ENCODE measurements around the gene SLC9A3. TPM values are rescaled to one million over a fixed set of nuclear protein-coding genes. Genes with fewer than 3 reads are reported as not detected.

Gene SLC9A3
- total and polyA plus RNA-seq, 2 of the 13 experiments (the other 11 are each of a cell fraction or from before 2014, with no cell fraction given): 1.5 to 1.8 TPM

- TF ChIP-seq, protein P1, sequence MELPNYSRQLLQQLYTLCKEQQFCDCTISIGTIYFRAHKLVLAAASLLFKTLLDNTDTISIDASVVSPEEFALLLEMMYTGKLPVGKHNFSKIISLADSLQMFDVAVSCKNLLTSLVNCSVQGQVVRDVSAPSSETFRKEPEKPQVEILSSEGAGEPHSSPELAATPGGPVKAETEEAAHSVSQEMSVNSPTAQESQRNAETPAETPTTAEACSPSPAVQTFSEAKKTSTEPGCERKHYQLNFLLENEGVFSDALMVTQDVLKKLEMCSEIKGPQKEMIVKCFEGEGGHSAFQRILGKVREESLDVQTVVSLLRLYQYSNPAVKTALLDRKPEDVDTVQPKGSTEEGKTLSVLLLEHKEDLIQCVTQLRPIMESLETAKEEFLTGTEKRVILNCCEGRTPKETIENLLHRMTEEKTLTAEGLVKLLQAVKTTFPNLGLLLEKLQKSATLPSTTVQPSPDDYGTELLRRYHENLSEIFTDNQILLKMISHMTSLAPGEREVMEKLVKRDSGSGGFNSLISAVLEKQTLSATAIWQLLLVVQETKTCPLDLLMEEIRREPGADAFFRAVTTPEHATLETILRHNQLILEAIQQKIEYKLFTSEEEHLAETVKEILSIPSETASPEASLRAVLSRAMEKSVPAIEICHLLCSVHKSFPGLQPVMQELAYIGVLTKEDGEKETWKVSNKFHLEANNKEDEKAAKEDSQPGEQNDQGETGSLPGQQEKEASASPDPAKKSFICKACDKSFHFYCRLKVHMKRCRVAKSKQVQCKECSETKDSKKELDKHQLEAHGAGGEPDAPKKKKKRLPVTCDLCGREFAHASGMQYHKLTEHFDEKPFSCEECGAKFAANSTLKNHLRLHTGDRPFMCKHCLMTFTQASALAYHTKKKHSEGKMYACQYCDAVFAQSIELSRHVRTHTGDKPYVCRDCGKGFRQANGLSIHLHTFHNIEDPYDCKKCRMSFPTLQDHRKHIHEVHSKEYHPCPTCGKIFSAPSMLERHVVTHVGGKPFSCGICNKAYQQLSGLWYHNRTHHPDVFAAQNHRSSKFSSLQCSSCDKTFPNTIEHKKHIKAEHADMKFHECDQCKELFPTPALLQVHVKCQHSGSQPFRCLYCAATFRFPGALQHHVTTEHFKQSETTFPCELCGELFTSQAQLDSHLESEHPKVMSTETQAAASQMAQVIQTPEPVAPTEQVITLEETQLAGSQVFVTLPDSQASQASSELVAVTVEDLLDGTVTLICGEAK (IDR thresholded peaks at IDR 0.05): peak; percentile 74
- TF ChIP-seq, protein P1 (CRISPR knock-in tag; IDR thresholded peaks at IDR 0.05): no peak
- peak; percentile 82 for TF ChIP-seq ZFY (CRISPR knock-in tag; IDR thresholded peaks at IDR 0.05)
- TF ChIP-seq KDM5A (IDR thresholded peaks at IDR 0.05; ENCODE audit: borderline replicate concordance, low read length): peak; percentile 41; the same call in 1 of the 2 replicates
- TF ChIP-seq HIVEP1 (CRISPR knock-in tag; IDR thresholded peaks at IDR 0.05): peak; percentile 27; the same call in 1 of the 2 replicates
- peak; percentile 57 for TF ChIP-seq ASH2L (IDR thresholded peaks at IDR 0.05; ENCODE audit: insufficient read length, low read depth, low read length)
- no peak for TF ChIP-seq RFX1 (IDR thresholded peaks at IDR 0.05)
- peak; percentile 40; the same call in 1 of the 2 replicates for TF ChIP-seq ZBTB7B (CRISPR knock-in tag; IDR thresholded peaks at IDR 0.05)
- peak; percentile 48 for TF ChIP-seq ZNF546 (CRISPR knock-in tag; conservative IDR thresholded peaks at IDR 0.05)
- TF ChIP-seq, protein P2, sequence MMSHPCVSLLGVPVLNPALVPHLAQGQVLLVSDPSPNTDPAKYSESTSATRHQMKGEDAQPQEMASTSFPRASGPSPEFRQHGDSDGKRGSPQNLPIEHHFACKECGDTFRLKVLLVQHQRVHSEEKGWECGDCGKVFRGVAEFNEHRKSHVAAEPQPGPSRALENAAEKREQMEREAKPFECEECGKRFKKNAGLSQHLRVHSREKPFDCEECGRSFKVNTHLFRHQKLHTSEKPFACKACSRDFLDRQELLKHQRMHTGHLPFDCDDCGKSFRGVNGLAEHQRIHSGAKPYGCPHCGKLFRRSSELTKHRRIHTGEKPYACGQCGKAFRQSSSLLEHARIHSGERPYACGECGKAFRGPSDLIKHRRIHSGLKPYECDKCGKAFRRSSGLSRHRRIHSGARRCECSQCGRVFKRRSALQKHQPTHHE (CRISPR knock-in tag; IDR thresholded peaks at IDR 0.05; ENCODE audit: borderline replicate concordance): peak; percentile 9; the same call in 1 of the 2 replicates
- TF ChIP-seq FOXA3 (CRISPR knock-in tag; IDR thresholded peaks at IDR 0.05): peak; percentile 22; the same call in 1 of the 2 replicates
- no peak for TF ChIP-seq SOX6 (IDR thresholded peaks at IDR 0.05)
- peak; percentile 26; the same call in 1 of the 2 replicates for TF ChIP-seq SOX6 (CRISPR knock-in tag; IDR thresholded peaks at IDR 0.05)
- TF ChIP-seq ZNF777 (CRISPR knock-in tag; IDR thresholded peaks at IDR 0.05): peak; percentile 44; the same call in 1 of the 2 replicates
- 0 out of 2 replicates have a peak, but pooled peaks have one; percentile 22 for TF ChIP-seq TBX2 (CRISPR knock-in tag; IDR thresholded peaks at IDR 0.05; ENCODE audit: borderline replicate concordance)
- TF ChIP-seq GTF3A (CRISPR knock-in tag; conservative IDR thresholded peaks at IDR 0.05): no peak
- 0 out of 2 replicates have a peak, but pooled peaks have one; percentile 48 for TF ChIP-seq MZF1 (CRISPR knock-in tag; IDR thresholded peaks at IDR 0.05; ENCODE audit: borderline replicate concordance)
- no peak for TF ChIP-seq ATF7 (IDR thresholded peaks at IDR 0.05)
- 0 out of 2 replicates have a peak, but pooled peaks have one; percentile 37 for TF ChIP-seq ATF7 (CRISPR knock-in tag; IDR thresholded peaks at IDR 0.05)
These were observed 81.7 kb downstream of the SLC9A3 start, which contains the start of gene EXOC3 (continued) for GRCh38 chr5:442335-443238.

All from HepG2 (cell line).